ENCODE results near the gene C1orf232. TPM values are rescaled to one million over a fixed set of nuclear protein-coding genes. Genes with fewer than 3 reads are reported as not detected.

Gene C1orf232
- total RNA-seq, 1 experiment from 2014 or later: not detected

- Histone ChIP-seq H2AK5ac (ENCODE audit: insufficient read length, low read length) (no peak overlapping the region), H3K27ac (ENCODE audit: insufficient read length, low read depth, low read length) (no peak overlapping the region), H3K4me2 (ENCODE audit: insufficient read depth, insufficient read length, low read length) (no peak overlapping the region), H4K91ac (ENCODE audit: insufficient read length, low read depth, low read length) (no peak overlapping the region), H3K23ac (ENCODE audit: insufficient read length, low read depth, low read length) (no peak overlapping the region), H3K9me3 (ENCODE audit: control insufficient read depth, low read depth, low read length) (no peaks in the 10 kb centered on the region), H3K4ac (ENCODE audit: low read depth, low read length) (no peak overlapping the region), H4K20me1 (ENCODE audit: control insufficient read depth, insufficient read depth, insufficient read length) (no peaks in the 10 kb centered on the region), H3K18ac (ENCODE audit: insufficient read length, low read depth, low read length) (no peak overlapping the region), H3K4me1 (ENCODE audit: insufficient read depth, low read length) (no peaks in the 10 kb centered on the region), H2BK120ac (ENCODE audit: low read depth, low read length, poor library complexity, severe bottlenecking) (no peak overlapping the region), H3K79me2 (ENCODE audit: insufficient read depth, low read length) (no peaks in the 10 kb centered on the region), H3T11ph (ENCODE audit: low read length) (no peak overlapping the region), H3K56ac (ENCODE audit: insufficient read length, low read depth, low read length) (no peak overlapping the region), H3K9ac (ENCODE audit: extremely low read depth, insufficient read length, low read length) (no peak overlapping the region), H2AFZ (ENCODE audit: low read length) (no peak overlapping the region), H2BK12ac (ENCODE audit: insufficient read length, low read depth, low read length) (no peak overlapping the region), H3K23me2 (ENCODE audit: insufficient read length, low read depth, low read length, poor library complexity, severe bottlenecking) (no peaks in the 10 kb centered on the region), H4K8ac (replicated peaks; ENCODE audit: insufficient read length, low read depth, low read length) (no peak overlapping the region), H2BK20ac (ENCODE audit: low read depth, low read length, poor library complexity, severe bottlenecking) (no peak overlapping the region), H3K14ac (ENCODE audit: insufficient read depth, low read length) (no peak overlapping the region), H2BK15ac (ENCODE audit: low read depth, low read length) (no peak overlapping the region), H2BK5ac (ENCODE audit: insufficient read length, low read length) (no peak overlapping the region), H3K79me1 (ENCODE audit: insufficient read depth, low read depth, low read length, poor library complexity, severe bottlenecking) (no peaks in the 10 kb centered on the region), H4K5ac (ENCODE audit: insufficient read length, low read depth, low read length) (no peak overlapping the region), H3K27me3 (ENCODE audit: insufficient read depth, low read length) (no peaks in the 10 kb centered on the region)
- TF ChIP-seq CTCF (conservative IDR thresholded peaks at IDR 0.05): no peak
- no peak for DNase-seq
- Mint-ChIP-seq H3K4me1 (peaks cover 4 to 10% of the 10 kb centered on the region in 2 experiments; a peak in 3 of 4 replicates), H3K27me3 (ENCODE audit: low read depth) (no peaks in the 10 kb centered on the region), H3K9me3 (no peaks in the 10 kb centered on the region), H3K27ac (no peak overlapping the region), H3K4me3 (no peak overlapping the region), H3K36me3 (ENCODE audit: insufficient read depth in 1 of 3, low read depth in 3 of 3) (peaks cover 0 to 7% (median 0%) of the 10 kb centered on the region in 3 experiments; a peak in 3 of 7 replicates)
Measured at GRCh38 chr1:26125382-26125781, 43.4 kb downstream of the C1orf232 start.

Data from H9 (cell line).